GM19238 (cell line): ENCODE data around the gene MAP2K1.

Experiments
- DNase-seq: peaks from one replicate; pipeline ENCODE4 v3.0.0; 2011; ENCODE audit warnings: low spot score; ENCODE audit not compliant: insufficient read length

Gene MAP2K1

GRCh38 chr15:66503780-66504562 lies 117.3 kb downstream of the MAP2K1 start:
- DNase-seq = no peak

GRCh38 chr15:66504563-66505429 lies 118.1 kb downstream of the MAP2K1 start, which contains the start of the genes RPL4 and ZWILCH:
Gene RPL4, minus strand, starts transcription at chr15:66504855. Its CDS starts 65 bp downstream, at chr15:66504790.
Gene ZWILCH, plus strand, starts transcription at chr15:66505326. Its CDS starts 13 bp downstream, at chr15:66505339.
- DNase-seq = peak; percentile 64

GRCh38 chr15:66505430-66505811 lies 118.7 kb downstream of the MAP2K1 start:
- no peak for DNase-seq

- no peak for DNase-seq
These were observed 119.1 kb downstream of the MAP2K1 start for GRCh38 chr15:66505818-66506217.

- no peak for DNase-seq
These were observed 121.7 kb downstream of the MAP2K1 start for GRCh38 chr15:66508293-66508883.

- no peak for DNase-seq
These were observed 127.9 kb downstream of the MAP2K1 start for GRCh38 chr15:66514586-66514985.

- DNase-seq = no peak
These were observed 129.2 kb downstream of the MAP2K1 start for GRCh38 chr15:66515901-66516322.

- no peak for DNase-seq
These were observed 137.2 kb downstream of the MAP2K1 start for GRCh38 chr15:66523926-66524325.

- DNase-seq = no peak
These were observed 138.1 kb downstream of the MAP2K1 start for GRCh38 chr15:66524838-66525237.

- DNase-seq = no peak
These were observed 148.3 kb downstream of the MAP2K1 start for GRCh38 chr15:66535056-66535455.
